T-helper 2 cell treated with Interferon-gamma antibody and Interleukin-4, amounts not matched to agents 100 ng/mL and 5 ng/mL, for 36 hours (primary cell): ENCODE results near the gene TGFBR3. TPM values are rescaled to one million over a fixed set of nuclear protein-coding genes. Genes with fewer than 3 reads are reported as not detected.

Experiments
- intact Hi-C: fragments of 100-400 bp; cut with micrococcal nuclease; formaldehyde crosslinking; loops from one replicate; pipeline ENCODE4 v1.15.1; 2023
- total RNA-seq: library from RNA; stranded (reverse); gene quantifications from 2 replicates; pipeline ENCODE4 v1.2.3, GENCODE V29; 2022

Gene TGFBR3
- total RNA-seq, 1 donor from 2014 or later: 14.5 TPM

DNA sequence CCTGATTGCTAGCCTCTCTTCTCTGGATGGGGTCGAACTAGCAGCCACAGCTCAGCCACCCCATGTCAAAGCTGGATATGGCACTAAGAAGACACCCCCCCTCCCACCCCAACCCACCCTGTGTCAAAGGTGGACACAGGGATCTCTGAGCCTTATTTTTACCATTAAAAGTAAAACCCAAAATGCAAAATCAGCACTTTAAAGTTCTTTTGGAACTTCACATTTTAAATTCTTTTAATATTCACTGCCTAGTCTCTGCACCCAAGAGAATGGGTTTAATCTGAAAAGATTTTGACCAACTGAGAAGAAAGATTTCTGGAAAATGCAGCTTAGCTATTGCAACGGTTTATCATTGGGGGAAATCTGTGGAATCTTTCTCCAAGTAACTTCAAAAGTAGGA lies 167.6 kb downstream of the TGFBR3 start:
- intact Hi-C loops: no loop called here

DNA sequence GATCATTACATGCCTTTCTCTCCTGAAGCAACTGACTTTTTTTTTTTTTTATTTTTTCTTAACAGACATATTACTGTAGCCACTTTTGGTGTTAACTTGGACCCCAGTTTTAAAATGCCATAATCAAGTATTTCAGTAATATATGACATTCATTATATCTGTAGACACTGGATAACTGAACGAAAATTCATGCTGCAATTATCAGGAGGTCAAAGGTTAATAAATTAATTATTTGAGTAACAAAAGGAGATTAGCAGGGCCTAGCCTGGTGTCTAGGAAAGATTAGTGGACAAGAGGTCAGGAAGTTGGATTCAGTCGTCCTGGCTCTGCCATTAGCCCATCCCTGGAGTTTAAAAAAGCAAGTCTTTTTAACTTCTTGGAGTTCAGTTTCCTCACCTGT lies 168.1 kb downstream of the TGFBR3 start:
- intact Hi-C loops: no loop called here

DNA sequence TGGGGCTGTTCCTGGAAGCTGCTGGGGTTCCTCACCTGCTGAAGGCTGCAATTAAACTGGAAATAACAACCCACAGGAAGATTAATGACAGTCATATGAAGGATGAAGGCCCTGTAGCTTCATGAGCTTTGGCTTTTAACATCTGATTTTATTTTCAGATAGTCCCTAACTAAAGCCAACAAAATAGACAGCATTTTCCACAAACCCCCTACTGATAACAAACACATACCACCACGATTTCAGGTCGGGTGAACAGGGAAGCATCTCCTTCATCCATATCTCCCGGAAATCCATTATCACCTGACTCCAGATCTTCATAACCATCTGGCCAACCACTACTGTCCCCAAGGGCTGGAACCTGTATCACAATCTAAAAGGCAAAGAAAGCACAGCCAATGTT lies 169.6 kb downstream of the TGFBR3 start:
- intact Hi-C loops: no loop called here

GRCh38 chr1:91715416-91716000 lies 170.4 kb downstream of the TGFBR3 start:
- intact Hi-C loops: no loop called here

DNA sequence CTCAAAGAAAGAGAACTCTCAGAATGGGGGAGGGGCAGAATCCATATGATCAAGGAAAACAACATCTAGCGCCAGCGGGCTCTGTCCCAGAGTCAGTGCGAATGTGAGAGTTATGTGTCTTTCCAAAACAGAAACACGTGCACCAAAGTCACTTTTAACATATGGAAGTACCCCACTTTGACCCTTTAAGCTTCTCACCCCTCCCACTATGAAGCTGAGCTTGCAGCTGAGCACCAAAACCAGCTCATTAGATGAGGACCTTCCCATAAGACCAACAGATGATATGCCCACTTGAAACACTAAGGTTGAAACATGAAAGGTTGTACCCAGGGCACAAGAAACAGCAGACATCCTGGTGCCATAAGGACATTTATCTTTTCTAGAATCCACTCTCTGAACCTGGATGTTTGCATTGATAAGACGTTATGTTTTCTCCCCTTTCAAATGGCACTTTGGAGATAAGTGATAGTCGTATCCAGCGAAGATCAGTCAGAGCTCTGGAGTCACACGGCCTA lies 171.0 kb downstream of the TGFBR3 start:
- intact Hi-C loops: loop anchor here (5.0 kb wide), 2 partner anchors 37 to 203 kb away; no protein-coding TSS in a partner anchor

GRCh38 chr1:91712981-91713841 lies 172.7 kb downstream of the TGFBR3 start:
- intact Hi-C loops: loop anchor here (1.0 to 5.0 kb wide), 4 partner anchors 16 to 201 kb away; no protein-coding TSS in a partner anchor

- intact Hi-C loops: loop anchor here (2.0 to 5.0 kb wide), 3 partner anchors 40 to 200 kb away; no protein-coding TSS in a partner anchor
Observed at GRCh38 chr1:91712393-91712792, 173.6 kb downstream of the TGFBR3 start.

DNA sequence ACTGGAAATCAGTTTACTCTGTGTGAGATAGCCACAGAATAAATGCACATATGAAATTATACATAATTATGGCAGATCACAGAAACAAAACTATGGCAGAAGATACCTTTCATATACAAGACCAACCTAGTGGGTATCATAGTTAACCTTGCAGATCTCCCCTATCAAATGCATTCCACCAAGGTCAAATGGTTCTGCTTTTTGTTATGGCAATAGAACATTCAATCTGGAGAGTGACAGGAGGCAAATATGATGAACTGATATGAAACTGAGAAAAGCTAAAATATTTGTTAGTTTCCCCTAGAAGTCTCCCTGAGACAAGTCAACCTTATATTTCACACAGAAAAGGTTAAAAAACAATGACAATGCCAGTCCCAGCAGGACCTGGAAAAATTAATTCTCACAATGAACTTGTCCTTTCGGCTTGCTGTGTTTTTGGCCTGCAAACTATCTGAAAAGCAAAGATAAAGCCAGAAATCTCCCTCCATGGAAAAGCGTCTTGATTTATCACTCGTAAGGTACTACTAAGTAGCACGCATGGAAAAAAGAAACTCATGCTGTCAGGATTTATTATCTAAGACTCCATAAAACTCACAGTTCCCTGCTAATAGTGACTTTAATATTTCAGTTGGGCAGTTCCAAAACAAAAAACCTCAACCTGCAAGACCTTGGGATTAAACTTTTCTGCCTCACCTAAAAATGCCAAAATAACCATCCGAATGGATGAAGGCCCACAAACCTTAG lies 174.3 kb downstream of the TGFBR3 start:
- intact Hi-C loops: loop anchor here (2.0 to 5.0 kb wide), 3 partner anchors 41 to 199 kb away; no protein-coding TSS in a partner anchor

DNA sequence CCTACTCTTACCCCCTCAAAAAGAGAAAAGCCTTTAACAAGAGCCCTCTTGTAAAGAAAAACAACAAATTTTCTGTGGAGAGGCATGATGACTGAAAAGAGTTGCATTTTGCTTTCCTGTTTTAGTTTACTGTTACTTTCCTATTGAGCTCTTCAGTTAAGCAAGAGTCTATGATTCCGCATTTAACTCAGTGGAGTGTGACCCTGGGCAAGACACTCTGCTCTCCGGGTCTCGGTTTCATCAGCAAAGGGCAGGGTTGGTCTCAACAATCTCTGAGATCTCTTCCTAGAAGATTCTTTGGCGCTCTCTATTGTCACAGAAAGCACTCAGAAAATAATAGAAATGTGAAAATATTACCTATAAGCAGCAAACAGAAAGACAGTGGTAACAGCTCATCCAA lies 175.7 kb downstream of the TGFBR3 start:
- intact Hi-C loops: loop anchor here (5.0 kb wide), 2 partner anchors 42 to 198 kb away; no protein-coding TSS in a partner anchor

DNA sequence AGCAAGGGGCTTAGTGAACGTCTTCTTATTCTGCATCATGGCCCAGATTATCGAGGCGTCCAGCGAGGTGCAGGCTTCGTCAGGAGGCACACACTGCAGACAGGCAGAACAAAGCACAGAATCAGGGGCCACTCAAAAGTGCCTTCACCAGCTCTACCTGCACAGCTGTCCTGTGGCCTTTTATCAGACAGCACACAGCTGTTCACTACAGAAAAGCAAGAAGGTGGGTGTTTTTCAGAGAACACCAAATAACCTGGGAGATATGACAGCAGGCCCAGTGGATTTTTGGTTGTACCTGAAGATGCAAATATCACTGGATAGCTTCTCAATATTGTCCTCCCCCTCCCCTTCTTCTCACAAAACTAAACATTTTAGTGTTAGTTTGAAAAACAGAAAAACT lies 177.3 kb downstream of the TGFBR3 start:
- intact Hi-C loops: no loop called here

DNA sequence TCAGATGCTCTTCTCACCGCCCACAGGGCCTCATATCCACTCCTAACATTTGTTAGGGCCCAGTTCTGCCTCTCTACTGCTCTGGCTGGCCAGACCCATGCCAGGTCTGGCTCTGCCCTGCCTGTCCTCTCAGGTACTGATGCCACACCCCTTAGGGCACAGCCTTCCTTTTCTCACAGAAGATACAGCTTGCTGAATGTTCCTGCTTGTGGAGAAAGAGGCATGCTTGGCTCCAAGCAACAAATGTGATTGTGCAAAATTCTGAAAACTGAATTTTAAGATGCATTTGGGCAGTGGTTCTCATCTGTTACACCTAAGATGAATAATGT lies 178.1 kb downstream of the TGFBR3 start:
- intact Hi-C loops: no loop called here

DNA sequence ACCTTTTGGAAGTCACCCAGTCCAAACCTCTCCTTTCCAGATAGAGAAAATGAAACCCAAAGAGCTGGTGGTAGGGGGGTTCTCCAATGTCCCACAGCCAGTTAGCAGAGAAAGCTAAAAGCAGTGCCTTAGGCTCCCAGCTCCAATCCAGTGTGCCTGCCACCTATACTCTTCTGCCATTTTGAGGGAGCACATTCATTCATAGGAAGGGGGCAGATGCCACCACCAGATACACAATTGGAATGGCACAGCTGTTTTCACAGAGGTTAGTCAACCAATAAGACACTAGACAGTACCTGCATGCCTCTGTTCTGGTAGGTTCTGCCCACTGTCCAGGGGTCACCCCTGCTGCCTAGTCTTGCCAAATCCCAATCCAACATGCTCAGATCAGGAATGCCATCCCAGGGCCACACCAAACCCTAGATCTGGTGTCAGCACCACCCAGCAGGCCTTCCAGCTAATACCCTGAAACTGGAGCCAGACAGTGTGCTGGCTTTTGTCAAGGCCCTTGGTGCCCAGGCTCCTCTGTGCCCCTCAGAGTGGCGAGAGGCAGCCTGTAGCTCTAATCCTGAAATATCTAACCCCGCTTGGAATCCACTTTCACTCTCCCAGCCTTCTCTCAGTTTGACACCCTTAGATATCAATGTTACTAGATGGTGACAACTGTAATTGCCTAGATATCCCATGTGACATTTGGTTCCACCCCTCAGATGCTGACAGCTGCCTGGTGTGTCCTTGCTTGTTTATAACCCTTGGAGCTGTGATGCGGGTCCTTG lies 178.6 kb downstream of the TGFBR3 start:
- intact Hi-C loops: no loop called here

- intact Hi-C loops: no loop called here
Observed at GRCh38 chr1:91706140-91706957, 179.6 kb downstream of the TGFBR3 start.

- intact Hi-C loops: no loop called here
Observed at GRCh38 chr1:91704746-91705145, 181.2 kb downstream of the TGFBR3 start.

- intact Hi-C loops: no loop called here
Observed at GRCh38 chr1:91703095-91703494, 182.9 kb downstream of the TGFBR3 start.

- intact Hi-C loops: no loop called here
Observed at GRCh38 chr1:91701472-91701869, 184.5 kb downstream of the TGFBR3 start.

DNA sequence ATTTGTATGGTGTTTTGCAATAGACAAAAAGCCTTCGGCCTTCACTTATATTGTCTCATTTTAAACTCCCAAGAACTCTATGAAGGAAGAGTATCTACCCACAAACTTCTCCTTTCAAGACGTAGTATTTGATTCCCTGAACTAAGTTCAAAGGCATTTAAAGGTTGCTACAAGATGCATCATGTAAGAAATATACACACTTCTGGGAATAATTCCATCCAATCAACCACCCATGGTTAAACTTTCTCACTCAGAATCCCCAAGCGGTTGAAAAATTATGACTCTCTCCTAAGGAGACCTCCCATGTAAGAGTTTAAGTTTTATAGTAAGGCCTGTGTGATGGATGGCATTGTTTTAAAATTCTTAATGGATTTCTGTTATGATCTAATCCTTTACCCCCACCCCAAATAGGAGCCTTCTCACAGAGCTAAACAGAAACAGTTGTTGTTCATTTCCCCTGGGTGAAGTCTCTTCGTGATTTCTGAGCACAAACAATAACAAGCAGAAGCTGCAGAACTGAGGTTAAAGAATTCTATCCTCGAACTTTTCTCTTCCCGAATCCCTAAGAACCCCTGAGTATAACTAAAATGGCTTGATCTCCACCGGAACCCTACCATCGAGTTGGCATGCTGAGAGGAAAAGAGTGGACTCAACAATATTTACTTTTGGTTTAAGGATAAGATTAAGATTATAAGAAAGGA lies 185.0 kb downstream of the TGFBR3 start:
- intact Hi-C loops: no loop called here

DNA sequence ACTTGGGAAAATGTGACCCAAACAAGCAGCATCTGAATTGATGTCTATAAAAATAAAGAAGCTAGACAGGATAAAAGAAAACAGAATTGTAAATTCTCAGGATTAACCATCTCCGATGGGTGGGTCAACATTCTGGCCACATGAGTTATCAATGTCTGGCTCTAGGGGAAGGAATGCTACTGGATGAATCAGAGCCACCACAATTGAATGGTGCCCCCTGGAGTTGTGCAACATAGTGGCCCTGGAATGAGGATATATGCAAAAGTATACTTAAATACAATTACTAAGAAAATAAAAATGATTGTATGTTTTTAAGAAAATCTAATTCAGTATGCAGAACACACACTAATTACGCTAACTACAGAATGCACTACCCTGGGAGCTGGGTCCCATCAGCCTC lies 185.6 kb downstream of the TGFBR3 start:
- intact Hi-C loops: no loop called here

GRCh38 chr1:91699339-91699974 lies 186.5 kb downstream of the TGFBR3 start:
- intact Hi-C loops: loop anchor here (5.0 kb wide), 2 partner anchors 173 to 197 kb away; partner anchors contain the start of gene CDC7
